ENCODE measurements around the gene WASF3.

The WASF3 gene

DNA sequence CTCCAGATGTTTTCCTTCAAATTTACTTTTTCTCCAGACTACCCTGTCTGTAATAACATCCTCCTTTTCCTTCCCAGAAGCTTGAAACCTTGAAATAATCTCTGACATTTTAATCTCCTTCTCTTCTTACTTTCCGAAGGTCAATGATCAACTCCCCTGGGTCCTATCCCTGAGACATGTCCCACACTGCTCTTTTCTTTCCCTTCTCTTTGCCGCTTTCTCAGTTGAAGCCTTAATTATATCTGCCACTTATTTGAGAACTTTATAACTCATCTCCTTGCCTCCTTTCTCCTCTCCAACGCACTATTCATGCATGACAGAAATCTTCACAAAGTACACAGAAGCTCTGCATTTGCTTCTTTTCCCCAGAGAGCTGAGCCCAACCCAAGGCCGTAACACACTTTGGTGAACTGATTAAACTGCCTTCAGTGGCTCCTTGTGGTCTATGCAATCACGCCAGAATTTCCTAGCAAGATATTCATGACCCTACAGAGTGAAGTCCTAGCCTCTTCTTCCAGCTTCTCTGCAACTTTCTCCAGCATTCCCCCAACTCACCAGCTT lies 9.2 kb upstream of the WASF3 start:
- DNase-seq = no peak

DNA sequence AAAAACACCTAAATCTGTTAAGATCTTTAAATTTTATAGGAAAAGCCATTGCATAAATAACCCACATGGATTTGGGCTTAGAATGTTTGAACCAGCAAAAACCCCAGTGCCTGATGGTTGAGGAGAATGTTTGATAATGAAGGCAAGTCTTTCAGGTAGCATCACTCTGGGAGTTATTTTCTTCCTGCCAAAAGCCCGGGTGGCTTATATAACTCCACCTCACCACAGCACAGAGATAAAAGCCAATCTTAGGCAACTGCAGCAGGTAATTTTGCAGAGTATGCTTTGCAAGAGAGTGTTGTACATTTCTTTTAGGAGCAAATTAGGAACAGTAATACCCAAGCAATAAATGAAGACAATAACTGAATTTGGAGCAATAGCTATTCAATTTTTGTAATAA lies 7.8 kb upstream of the WASF3 start:
- no peak for DNase-seq

DNA sequence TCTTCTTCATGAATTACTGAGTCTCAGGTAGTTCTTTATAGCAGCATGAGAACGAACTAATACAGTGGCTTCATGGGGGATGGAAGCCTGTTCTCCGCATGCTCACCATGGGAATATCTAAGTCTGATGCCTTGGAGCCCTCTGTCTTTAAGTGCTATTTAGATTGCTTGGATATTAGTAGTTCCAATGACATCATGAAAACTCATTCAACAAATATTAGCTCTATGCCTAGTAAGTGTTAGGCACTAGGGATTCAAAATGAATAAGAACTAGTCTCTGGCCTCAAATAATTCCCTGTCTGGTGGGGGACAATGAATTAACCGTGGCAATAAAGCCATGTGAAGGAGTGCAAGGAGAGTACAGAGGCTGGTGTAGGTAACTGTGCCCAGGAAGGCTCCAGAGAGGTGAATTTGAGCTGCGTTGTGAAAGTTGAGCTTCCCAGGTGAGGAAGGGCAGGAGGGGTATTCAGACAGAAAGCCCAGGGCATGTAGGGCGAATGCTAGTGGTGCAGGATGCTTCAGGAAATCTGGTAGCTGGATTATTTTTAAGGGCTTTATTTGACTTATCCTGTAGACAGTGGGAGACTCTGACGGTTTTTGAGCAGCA lies 6.1 kb upstream of the WASF3 start:
- no peak for DNase-seq

DNA sequence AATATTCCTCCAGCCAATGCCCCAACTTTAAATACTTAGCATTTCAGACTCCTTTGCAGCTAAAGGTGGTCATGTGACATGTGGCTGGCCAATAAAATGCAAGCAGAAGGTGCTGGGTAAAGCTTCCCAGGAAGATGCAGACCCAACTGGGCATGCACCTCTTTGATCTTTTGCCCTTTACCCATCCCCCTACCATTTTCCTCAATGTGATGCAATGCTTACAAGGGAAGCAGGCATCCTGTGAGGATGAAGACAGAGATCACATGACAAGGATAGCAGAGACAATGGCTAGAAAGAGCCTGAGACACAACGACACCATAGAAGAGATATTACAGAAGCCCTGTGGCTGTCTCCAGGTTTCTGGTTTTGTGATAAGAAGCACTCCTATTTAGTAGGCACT lies 2.1 kb upstream of the WASF3 start:
- DNase-seq = no peak

DNA sequence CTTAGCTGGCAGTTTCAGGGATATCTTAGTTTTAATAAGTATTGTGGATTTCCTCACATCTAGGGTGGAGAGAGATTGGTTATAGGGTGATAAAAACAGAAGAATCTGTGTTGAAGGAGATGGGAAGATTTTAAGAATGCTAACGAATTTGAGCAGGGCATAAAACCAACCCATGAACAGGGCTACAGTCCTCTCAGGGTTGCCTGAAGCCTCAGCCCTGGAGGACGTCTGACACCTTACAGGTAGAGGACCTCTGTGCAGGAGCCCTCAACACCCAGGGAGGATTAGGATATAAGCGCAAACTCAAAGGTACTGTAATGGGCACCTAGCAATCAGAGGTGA lies 461 bp upstream of the WASF3 start:
- DNase-seq = no peak

DNA sequence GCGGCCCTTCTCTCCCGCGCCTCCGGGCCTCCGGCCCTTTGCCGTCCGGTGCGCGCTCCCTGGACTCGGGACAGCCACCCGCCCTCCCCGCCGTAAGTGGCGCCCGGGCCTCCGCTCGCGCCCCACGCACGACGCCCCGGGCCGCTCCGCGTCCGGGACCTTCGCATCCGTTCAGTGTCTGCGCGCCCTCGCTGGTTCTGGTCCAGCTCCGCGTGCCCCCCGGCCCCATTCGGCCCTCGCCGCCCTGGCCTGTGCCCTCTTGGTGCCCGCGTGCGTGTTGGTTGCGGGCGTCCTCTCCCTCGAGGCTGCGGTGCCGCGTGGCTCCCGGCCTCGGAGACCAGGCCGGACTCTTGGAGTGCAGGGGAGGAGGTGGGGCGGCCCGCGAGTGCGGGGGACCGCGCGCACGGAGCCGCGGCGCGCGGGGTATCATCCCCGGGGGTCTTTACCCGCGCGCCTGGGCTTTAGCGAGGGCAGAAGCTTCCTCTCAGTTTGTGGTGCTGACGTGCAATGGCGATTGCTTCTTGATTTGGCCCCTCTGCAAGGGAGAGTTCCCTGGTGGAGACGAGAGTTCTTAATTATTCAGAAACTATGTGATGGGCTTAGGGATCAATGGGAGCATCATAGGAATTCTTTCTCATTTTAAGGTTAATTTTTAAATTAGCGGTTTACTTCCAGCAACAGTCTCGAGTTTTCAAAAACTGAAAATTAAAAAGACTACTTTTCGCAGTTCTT lies 757 bp downstream of the WASF3 start:
- DNase-seq = no peak

DNA sequence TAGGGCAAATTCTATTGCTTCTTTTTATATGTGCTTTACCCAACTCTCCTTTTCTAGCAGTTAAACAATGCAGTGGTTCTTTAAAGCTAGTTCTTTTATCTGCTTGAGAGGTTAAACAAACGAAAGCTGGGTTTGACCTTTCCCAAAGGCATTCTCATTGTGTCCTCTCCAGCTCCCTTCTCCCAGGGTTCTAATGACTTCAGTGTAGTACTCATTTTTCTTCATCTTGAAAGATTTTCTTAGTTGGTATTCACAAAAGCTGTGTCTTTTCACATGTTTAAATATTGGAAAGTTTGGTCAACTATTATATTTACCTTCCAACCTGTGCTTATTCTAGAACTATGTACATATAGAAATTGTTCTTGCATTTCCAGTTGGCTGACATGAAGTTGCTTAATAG lies 1.5 kb downstream of the WASF3 start:
- DNase-seq = no peak

DNA sequence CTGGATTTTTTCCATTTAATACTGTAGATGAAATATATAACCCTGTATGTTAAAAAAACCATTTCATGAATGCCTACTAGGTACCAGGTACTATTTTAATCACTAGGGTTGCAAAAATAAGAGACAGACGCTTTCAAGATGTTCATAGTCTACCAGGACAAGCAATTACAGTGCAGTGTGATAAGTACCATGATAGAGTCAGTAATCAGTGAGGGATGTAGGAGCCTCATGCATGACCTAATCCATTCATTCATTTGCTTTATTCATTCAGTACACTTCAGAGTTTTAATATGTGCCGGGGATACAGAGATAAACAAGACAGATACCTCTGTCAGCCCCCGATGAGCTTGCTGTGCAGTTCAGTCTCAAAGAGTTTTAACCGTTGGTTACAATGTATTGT lies 3.0 kb downstream of the WASF3 start:
- DNase-seq = no peak

DNA sequence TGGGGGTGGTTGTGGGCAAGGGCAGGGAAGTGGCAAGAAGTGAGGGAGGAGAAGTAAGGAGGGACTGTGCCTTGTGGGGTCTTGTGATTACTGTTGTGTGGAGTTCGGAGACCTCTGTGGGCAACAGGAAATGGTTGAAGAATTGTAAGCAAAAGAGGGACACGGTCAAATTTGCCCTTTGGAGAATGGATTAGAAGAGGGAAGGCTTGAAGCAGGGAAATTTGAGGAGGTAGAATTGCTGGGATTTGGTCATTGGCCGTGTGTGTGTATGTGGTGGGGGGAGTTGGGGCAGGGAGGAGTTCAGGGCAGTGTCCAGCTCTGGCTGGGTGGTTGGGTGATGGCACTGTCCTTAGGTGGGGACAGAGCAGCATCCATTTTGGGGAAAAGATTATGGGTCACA lies 3.6 kb downstream of the WASF3 start:
- DNase-seq = no peak

DNA sequence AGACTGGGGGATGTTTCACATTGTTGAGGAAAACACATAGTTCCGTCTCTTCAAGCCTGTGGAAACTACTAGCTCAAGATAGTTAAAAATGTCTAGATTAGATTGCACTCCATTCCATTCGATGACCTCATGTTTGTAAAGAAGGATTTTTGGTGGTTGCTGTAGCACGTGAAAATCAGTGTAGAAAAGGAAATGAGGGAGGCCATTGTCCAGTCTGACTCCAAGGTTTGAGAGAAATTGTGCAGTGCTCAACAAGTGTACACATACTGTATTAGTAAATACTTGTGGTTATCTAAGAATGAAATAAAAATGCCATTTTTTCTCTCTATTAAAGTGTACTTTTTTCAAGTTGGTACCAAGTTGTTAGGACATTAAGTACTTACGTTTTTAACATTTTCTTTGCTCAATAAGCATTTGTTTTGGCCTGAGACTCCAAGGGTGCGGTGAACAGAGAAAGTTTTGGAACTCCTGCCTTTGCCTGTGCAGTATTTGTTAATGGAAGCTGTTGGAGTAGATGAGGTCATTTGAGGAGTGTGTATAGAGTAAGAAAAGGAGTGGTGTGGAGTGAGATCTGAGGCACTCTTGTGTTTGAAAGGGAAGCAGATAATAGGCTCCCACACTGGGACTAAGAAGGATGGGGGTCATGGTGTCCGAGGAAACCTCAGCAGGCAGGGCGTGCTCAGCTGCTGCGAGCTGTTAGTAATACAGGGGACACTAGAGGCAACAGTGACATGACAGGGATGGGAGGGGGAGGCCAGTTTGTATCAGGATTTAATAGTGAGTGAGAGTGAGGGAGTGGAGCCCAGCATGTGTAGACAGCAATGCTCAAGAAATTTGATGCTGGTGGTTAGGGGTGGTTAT lies 4.4 kb downstream of the WASF3 start:
- DNase-seq = no peak

DNA sequence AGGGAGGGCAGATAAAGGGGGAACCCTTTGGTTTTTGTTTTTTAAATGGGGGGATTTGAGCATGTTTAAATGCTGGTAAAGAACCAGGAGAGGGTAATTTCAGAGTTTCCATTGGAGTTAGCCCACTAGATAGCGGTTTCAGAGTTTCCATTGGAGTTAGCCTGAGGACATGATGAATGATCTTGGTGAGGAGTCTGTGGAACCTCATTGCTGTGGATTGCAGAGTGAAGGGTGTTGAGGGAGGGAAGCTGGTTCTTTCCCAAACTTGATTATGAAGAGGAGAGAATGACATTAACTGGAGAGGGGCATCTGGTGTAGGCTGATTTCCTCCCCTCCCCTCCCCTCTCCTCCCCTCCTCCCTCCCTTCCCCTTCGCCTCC lies 5.0 kb downstream of the WASF3 start:
- no peak for DNase-seq

DNA sequence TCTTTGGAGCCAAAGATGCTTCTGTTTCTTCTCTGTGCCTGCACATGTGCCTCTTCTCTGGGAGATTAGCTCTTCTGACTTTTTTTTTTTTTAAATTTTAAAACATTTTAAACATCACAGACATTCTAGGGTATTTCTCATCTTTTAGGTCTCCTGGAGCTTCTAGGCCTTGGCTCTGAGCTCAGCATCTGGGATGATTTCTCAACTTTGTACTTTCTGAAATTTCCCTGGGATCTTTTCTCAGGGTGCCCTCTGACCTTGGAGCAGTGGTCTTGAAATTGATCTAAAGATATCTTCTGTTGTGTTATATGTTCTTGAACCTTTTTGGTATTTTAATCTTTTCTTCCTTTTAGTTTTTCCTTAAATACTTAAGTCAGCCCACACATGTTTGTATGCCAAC lies 6.2 kb downstream of the WASF3 start:
- DNase-seq = no peak

DNA sequence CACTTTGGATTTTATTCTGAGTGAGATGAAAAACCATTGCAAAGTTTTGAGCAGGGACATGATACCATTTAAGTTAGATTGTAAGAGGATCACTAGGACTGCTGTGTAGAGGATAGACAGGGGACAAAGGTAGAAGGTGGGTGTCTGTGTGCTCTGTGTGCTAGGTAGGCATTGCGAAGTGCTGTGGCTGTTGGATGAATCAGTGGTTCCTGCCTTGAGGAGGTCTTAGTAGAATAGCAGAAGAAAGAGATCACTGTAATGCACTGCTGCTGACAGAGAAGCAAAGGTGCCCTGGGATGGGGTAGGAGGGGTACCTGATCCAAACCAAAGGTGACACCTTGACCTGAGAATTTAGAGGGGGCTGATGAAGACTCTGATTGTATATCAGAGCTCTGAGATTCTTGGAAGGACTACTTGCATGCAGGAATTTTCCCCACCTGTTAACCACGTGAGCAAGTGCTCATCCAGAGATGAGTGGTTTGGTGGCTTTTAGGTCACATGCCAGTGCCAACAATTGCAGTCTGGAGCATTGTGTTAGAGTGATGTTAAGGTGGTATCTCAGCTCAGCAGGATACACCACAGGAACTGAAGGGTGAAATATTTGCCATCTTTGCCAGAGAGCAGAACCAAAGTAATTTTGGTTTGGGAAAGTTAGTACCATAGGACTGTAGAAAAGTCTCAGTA lies 10.8 kb downstream of the WASF3 start:
- DNase-seq = no peak

DNA sequence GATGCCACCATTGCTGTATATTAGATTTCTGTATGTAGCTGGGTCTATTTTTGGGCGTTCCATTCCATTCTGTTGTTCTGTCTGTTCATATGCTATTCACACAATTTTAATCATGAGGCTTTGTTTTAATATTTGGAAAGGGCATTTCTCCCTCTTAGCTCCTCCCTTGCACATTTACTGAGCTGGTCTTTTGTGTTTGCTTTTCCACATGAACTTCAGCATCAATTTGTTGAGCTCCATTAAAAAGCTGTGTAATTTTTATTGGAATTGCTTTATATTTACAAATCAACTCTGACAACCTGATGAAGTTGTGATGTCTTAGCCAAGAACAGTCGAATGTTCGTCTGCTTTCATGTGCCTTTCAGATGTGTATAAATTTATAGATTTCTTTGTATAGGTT lies 14.0 kb downstream of the WASF3 start:
- no peak for DNase-seq

DNA sequence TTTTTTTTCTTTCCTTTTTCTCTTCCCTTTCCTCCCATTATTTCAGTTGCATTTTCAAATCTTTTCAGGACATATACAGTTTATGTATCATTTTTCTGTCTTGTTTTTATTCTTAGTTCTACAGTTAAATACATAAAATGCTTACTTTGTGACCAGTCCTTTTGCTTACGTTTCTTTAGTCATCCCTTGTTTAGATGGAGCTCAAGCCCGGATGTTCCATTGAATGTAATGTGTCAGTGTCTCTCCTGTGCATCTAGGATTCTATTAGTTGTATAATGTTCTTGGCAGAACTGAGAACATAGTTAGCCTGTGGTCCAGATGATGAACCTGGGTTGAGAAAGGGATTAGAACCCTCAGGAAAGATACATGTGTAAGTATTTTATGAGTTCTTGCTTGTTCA lies 17.8 kb downstream of the WASF3 start:
- no peak for DNase-seq

DNA sequence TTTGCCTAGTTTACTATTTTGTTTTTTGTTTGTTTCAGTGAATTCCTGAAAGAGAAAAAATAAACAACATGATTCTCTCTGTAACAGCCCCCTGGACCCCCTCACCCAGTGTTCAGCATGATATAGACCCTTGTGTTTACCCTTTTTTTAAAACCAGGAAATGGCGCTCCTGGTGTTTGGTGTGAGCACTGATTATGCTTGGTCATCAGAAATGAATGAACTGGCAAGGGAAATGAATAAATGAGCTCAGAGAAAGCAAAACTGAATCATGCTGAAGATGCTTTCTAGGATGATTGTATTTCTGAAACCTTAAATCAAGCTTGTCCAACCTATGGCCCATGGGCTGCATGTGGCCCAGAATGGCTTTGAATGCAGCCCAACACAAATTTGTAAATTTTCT lies 22.1 kb downstream of the WASF3 start:
- no peak for DNase-seq

DNA sequence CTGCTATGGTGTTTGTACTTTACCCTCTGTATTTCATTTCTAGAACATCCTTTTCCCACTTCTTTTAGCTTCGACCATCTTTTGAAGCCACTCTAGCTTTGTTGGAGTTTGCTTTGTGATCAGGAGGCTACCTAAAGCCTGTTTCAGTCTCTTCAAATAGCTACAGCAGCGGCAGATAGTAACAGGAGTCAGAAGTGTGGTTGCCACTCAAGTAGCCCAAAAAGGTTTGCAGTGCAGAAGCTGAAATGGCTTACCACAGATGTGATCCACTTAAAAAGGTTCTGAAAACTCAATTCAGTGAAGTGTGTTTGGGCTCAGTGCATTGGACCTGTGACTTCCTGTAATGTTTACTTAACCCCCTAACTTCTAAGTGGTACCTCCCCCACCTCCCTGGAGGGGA lies 26.2 kb downstream of the WASF3 start:
- DNase-seq = no peak

DNA sequence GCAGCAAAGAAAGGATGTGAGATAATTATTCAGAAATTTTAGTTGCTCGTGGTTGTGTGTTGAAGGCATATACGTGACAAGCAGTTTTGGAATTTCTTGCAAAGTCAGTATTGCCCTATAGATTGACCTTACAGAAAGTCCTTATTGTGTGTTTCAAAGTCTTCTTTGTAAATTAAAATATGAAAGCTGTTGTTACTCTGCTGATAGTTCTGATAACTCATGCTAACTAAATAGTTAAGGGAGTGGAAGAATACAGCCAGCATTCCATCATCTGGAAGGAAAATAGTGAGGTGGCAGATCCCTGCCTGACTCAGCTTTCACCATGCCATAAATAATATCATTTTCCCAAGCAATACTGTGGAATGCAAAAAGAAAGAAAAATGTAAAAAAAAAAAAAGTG lies 27.2 kb downstream of the WASF3 start:
- no peak for DNase-seq

DNA sequence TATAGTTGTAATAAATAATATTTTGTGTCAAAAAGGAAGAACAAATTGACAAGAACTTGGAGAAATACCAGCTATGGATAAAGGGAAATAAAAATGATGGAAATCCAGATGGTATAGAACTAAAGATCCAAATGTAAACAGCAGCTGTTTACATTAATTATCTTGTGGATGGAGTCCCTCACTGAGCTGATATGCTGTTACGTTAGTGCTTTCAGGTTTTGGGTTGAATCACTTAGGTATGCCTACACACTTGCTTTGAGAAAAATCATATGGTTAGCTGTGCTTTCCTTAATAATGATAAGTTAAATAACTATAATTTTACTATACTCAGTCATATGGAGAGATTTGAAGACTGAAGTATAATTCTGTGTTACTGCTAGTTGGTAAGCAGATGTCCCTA lies 27.7 kb downstream of the WASF3 start:
- no peak for DNase-seq

DNA sequence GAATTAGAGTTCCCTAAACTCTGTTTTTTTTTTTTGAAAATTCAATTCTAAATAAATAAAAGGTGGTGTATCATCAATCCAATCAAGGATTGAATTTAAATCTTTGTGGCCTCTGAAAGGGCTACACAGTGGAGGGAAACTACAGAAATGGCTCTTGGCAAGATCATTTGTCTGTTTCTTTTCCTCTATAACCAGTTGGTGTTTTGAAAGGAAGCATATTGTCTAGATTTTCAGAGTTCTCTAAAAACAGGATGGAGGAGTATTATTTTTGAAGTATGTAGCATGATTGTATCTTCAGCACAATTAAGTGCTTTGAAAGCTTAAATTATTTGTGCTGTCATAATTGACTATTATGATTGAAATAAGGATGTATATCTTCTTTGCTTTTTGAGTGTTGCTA lies 29.8 kb downstream of the WASF3 start:
- no peak for DNase-seq

DNA sequence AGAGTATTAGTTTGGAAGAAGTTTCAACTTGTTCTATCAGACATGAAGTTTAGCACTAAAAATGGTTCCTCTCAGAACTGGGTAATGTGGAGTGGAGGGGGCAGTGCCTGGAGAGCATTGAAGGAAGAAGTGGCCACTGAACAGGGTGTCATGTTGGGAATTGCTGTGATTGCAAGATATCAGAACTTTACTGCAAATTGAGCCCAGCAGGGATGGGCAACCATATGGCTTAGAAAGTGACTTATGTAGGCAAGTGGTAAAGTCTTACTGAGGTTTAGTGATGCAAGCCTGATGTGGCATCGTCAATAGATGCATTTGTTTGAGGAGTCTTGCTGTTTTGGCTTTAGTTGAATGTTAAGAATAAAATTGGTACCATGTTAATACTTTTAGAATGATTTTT lies 31.7 kb downstream of the WASF3 start:
- no peak for DNase-seq

DNA sequence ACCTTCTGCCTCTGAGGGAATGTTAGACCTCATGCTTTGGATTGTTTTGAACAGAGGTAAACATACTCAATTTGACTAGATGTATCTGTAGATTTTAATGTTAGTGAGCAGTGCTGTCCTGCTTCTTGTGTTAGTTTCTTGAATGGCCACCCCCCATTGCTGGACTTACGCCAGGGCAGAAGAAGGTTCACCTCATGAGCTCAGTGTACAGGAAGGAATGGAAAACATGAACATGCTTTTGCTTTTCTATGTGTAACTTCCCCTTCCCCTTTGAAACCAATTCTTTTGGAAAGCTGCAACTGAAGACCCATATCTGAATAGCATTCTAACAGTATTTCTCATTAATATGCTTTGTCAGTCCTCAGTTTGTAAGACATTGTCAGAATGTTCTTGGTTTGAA lies 32.3 kb downstream of the WASF3 start:
- no peak for DNase-seq

DNA sequence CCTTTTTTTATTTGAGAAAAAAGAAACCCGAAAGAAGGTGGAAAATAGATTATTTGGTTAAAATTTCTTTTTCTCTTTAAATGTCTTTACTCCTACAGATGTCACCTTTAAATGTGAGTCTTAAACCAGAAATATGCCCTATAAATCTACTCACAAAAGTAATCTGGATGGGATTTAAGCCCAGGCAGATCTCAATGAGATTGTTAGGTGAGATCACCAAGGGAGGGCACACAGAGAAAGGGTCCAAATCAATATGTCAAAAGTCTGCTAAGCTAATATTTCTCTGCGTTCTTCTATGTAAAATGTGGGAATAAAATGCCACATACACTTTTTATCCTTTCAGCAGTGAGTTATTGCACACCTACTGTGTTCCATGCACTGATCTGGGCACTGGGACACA lies 32.9 kb downstream of the WASF3 start:
- DNase-seq = no peak

DNA sequence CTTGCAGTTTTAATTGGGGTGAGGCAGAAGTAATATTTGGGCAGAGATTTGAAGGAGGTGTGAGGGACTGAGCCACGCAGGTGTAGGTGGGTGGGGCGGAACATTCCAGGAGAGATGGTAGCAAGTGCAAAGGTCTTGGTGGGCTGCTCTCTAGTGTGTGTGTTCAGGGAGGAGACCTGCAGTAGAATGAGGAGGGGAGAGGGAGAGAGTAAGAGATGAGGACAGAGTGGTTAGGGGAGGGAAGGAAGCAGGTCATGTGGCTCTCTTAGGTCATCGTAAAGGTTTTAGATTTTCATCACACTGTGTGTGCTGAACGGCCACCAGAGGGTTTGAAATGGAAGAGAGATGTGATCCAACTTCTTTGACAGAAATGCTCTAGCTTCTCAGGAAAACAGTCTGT lies 33.5 kb downstream of the WASF3 start:
- DNase-seq = no peak

Data from RPMI8226 (cell line).